Measurements from ENCODE around the gene BACH2.
"Not testable (repeated sequence)": the region's sequence is repeated elsewhere in the genome, so short reads cannot be mapped to it uniquely, and the experiment has no call there.

BACH2 gene

DNA sequence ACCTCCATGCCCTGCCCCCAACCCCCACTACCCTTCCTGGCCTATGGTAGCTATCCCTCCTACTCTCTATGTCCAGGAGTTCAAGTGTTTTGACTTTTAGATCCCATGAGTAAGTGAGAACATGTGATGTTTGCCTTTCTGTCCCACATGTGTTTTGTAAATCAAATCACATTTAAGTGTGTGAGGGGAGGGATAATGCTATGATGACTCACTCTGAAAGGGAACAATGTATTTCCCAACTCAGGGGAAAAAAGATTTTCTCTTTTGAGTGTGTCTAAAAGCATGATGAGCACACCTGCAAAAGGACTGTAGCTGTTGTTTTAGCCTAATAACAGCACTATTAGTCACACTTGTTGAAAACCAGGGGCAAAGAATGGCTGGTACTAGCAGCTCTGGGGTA, 208.6 kb downstream of the BACH2 start:
- DNase-seq, result no peak

DNA sequence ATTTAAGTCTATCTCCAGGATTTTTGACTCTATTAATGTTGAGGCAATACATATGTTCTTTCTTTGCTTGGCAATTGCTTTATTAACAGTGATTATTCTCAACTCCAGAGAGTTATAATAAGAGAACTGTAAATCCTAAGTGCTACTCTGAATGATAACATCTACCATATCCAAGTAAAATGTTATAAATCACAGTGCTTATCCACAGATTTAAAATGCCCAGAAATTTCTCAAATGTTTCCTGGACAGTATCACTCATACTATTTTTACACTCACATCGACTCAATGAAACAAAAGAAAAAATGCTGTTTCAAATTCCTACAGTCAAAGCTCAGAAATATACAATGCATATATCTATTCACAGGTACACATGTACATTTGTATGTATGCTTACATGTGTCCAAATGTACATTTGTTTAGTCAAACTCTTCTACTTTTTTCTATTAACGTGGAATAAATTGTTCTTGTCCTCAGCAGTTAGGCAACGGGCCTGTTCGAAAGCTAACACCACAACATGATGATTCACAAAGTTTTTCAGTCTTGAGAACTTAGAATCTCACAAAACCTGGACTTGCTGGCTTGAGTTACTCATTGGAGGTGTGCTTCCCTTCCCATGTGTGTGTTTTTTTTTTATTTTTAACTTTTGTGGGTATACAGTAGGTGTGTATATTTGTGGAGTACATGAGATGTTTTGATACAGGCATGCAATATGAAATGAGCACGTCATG, 209.4 kb downstream of the BACH2 start:
- DNase-seq, result no peak

DNA sequence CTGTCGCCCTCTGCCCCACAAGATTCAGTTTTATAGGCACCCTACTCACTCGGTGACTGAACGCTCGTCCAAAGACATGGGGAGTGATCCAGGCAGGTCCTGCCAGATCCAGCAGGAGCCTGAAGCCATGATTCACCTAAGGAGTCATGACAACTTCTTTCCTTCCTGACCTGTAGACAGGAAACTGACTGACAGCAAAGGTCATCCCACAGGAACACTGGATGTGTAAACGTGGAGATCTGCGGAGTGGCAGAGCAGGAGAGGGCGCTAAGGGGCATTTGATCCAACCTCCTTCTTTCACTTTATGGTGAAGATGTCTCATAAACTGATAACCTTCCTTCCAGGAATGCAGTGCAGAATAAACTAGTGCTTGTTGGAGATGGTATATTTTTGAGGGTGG, 210.1 kb downstream of the BACH2 start:
- no peak for DNase-seq

DNA sequence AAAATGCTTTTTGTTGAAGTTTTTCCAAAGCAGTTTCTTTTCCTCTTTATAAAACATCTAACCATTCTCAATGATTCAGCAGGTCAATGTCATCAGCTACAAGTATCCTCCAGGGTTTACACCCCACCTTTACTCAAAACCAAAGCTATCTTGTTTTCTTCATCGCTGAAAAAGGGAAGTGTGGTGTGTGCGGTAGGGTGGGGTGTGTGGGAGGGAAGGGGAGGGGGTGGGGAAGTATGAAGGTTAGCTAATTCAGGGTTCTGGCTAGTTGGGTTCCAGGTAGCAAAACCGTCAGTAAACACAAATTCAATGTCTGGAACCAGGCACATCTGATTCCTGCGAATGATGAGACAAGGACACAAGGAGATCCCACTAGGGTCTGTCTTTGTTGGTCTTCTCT, 212.8 kb downstream of the BACH2 start:
- no peak for DNase-seq

DNA sequence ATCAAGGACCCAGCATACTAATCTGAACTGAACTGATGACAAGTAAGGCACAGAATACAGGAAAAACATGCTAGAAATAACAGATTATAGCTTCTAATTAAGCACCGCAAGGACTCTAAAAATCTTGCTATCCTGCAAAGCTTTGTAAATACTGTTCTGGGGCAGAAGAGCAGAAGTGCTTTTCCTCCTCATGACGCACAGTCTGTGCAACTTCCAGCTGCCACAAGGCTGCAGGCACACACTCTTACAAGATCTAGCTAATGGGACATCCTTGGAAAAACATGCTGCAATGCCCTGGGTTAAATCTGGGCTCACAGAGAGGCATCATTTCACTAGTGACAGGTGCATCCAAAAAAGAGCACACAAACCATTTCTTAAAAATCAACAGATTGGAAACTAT, 213.8 kb downstream of the BACH2 start:
- DNase-seq, result no peak

DNA sequence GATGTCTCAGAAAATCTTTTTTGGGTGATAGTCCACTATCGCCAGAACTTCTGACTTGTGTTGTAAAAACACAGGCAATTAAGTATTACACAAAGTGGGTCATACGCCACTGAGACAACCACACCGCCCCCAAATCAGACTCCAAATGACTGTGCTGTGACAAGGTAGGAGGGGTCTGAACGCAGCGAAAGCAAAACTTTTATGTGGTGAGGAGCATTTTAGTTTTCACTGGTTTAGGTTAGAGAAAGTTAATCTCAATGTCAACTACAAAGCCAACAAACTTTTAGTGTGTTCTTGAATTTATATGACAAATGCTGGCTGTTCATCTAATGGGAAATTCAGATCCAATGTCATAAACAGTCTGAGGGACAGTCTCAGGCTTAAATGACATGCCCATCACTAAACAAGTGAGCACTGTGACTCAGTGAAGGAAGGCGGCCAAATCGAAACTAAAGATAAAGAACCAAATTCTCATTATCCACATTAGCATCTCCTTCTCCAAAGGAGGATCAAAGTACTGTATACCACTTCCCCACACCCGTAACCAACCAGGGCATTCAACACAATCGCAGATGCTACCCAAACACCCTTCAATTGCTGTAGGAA, 215.7 kb downstream of the BACH2 start:
- peak; percentile 45 for DNase-seq

DNA sequence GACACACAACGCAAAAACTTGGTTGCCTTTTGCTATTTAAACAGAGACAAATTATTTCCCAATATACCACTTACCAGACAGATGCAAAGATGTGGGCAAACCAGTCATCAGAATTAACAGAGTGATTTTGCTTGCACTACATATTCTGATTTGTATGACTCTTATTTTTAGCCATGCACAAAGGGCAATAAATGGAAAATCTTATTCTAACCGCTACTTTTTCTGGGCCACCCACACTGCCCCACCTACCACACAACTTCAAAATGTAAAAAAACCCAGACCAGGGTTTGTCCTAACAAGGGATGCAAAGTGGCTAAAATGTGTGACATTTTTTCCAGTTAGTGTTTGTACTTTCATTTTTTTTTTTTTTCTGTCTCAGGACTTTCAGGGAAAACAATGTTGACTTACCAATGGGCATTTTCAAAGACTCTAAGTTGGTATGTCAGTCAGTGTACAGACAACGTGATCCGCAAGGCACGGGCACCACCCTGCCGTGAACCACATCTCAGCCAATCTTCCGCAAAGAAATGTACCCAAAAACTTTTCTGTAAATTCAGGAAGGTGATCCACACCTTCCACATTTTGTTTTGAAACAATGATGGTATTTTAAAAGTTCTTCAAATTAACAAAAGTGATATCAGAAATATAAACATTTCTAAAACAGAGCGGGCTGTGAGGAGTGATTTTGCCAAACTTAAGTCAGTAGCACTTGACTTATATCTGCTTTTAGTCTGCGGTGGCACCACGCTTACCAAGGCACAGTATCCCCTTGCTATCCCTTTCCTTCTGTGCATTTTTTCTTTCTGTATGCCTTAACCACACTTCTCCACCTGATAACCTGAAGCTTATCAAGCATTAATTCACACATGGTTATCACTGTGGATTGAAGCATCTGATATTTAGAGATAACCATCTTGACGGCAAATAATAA, 216.8 kb downstream of the BACH2 start:
- no peak for DNase-seq

DNA sequence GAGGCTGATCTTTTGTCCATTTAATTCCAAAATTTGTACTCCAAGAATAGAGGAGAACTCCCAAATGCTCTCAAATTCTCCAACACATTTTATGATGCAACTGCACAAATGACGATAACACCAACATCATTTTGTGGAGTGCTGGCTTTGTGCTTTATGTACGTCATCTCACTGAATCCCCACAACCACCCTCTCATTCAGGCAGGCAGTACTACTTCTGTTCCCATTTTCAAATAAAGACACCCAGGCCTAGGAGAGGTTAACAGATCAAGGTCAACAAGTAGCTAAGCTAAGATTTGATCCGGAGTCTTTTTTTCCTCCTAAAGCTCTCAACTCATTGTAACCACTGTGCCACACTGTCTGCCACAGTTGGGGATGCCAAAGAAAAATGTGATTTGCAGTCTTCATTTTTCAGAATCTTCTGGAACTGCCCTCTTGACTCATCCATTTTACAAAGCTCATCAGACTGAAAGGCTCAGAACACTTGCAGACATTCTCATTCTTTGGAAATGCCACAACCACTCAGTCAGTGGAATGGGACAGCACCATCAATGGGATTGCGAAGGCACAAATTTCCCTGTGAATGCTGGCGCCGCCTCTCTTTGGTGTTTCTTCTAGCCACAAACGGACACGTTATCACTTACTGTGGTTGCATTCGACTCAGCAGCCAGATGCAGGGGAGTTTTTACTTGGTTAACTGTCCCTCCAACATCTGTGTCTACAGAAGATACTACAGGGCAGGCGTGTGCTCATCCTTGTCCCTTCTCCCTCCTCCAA, 217.9 kb downstream of the BACH2 start:
- DNase-seq, result no peak

DNA sequence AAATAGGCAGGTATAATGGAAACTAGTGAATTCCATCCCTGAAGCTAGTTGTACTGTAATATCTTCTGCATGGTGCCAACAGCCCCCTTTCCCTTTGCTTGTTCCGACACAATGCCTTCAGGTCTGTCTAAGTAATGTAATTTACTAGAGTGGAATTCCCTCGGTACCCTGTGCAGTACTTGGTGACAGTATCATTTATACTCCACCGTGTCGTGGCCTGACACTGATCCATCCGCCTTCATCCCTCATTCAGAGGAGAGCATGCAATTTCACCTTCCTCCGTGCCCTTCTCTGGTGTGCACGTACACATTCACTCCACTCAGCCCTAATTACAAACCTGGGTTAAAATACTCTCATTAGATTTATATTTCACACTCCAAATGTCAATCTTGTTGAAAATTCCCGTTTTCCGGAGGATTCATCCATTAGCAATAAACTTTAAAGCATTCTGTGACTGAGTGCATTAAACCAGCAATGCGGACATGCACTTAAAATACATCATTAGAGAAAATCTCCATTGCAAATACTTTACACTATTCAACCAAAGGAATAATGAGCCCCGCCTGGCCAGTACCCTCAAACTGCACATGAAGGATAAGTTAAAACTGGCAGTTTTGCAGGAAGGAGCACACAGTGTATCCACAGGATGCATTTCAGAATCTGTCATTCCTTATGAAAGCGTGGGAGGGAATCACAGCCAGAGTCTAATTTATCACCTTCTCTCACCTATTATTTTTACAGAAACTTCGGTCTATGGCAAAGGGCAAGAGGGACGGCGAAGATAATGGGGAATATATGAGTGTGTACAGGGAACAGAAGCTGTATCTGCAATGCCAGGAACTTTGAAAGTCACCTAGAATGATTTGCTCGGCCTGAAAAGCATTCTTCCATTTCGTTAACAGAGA, 219.9 kb downstream of the BACH2 start:
- no peak for DNase-seq

DNA sequence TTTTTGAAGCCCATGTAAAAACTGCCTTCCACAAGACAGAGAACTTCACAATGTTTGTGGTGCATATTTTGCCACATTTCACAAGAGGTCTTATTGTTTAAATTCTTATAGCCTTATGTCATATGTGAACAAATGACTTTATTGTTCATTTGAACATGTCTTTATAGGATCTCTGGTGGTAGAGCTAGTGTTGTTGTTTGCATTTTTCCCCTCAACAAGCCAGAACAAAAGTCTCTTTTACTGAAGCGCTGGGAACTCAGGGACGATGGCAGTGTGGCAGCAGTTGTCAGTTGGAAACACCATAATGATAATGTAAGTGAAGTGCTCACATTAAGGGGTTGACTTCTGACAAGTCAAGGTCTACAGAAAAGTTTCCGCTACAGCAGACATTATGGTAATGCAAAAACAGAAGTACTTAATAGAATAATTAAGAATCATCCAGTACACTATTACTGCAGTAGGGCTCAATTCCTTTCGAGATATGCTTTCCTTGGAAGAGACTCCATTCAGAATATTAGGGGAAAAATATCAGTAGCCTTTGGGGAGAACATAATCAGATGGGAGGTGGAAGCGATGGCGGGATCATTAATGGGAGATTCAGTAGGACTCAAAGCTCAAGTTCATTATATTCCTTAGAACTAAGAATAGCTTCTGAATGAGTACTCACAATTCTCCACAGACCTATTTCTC, 222.3 kb downstream of the BACH2 start:
- no peak for DNase-seq

DNA sequence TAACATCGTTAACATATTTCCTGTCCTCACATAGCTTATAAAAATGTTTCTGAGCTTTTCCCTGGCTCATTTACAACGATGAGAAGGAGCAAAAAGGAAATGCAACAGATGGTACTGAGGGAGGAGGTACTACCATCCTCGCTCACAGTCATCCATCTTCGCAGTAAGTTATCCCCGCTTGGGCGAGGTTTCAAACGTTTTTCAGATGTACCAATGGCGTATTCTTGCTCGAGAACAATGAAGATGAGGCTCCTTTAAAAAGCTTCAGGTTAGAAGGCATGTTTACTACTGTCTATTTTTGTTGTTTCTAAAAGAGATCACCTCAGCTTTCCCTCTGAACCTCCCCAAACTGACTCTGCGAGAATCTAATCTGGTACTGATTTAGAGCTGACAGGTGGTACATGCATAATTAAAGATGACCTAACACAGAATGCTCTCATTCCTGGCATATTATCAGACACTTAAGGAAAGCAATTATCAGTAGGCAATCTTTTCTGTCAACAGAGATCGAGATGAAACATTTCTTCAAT, 223.6 kb downstream of the BACH2 start:
- DNase-seq, result no peak

DNA sequence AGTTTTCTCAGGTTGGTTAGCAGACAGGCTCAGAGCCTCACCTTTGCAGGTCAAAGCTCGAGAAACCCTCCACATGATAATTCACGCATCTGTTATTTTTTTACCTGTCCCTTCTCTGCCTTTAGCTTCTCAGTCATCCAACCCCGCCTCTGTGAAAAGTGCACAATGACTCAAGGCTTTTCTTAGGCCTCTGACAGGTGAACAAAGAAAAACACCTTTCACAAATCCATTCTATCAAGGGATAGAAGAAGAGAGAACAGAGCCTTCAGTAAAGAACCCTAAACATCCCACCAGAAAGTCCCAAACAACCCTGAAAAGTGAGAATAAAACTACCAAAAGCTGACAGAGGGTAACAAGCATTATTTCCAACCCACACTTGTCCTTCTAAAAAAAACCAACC, 224.1 kb downstream of the BACH2 start:
- DNase-seq, result no peak

DNA sequence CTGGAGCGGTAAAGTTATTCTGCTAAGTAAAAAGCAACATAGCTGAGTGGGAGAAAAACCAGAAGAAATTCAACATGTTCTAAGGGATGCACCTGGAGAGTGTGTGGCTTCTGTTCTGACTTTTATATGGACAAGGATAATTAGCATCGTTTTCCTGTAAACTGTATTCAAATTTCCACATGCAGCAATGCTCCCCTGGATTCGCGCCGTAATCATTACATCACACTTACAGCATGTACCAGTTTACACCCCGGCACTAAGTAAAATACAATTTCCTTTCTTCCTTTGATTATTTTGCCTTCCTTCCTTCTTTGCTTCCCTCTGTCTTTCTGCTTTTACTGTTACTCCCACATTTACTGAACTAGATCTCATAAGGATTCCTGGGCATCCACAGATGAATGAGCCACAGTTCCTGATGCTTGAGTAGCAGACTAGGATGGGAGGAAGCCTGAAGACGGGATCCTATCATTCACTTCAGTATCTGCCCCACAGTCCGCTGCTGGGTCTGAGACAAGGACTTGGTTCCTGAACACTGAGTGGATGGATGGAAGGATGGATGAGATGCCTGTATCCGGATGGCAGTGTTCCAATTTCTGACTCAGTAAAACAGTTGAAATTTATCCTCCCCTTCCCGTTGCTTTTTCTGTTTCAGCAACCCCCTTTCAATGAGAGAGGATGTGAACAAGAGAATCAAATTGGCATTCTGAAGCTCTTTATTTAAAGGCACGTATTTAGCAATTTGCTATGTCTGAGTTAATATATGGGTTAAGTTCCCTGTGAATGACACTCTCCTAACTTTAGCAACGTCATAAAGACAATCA, 227.7 kb downstream of the BACH2 start:
- DNase-seq, result no peak

DNA sequence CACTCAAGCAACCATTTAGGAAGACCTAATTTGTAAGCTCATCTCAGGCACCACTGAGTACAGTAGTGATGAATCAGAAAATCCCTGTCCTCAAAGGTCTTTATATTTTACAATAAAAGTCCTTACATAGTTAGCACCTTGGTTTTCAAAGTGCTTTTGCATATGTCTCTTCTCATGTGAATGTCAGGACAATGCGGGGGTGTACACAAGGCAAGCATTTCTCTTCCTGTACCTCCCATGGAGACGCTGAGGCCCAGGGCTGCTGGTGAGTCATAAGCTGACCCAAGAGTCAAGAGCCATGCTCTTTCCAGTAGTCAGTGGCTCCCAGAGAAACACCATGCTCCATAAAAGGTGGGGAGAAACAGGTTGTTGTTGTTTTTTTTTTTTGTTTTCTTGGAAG, 228.4 kb downstream of the BACH2 start:
- DNase-seq, result no peak

DNA sequence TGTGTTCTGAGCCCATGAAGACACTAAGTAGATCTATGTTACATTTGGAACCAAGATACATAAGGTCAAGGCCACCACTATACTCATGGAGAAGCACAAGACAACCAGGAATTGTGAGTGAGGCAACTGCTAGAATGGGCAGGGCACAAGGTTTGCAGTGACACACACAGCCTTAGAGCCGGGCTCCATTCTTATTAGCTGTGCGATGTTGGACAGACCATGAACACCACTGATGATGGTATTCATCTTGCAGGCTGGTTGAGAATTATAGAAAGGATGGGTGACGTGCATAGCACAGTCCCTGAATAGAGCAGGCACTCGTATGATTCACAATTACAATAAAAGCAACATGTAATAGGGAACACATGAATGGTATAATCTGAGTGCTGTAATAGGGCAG, 229.9 kb downstream of the BACH2 start:
- DNase-seq, result no peak

DNA sequence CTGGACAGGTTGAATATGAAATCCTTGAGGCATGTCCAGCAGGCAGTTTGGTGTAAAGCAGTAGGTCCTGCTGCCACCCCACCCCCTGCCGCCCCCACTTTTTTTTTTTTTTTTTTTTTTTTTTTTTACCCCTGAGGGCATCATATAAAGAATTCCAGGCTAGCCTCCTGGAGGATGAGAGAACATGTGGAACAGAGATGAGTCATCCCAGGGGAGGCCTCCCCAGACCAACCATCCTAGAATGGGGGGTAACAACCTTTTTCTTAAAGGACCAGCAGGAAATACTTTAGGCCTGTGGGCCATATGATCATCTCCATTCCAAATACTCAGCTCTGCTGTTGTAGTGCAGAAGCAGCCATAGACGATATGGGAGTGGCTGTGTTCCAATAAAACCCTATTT, 231.5 kb downstream of the BACH2 start:
- DNase-seq, result no peak

DNA sequence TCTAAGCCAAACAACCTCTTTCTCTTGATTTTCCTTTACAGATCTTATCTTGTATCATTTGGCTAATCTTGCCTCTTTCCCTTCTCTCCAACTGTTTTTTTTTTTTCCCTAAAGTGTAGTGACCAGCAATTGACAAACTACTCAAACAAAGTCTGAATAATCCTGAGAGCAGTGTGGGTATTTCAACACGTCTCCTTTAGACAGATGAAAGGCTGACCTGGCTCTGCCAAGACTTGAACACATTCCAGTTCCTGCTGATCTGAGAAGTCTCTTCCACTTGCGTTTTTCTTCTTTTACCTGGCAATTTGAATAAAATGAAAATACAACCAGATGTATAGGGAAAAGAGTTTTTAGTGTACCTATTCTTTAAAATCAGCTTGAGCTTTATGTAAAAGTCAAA, 234.0 kb downstream of the BACH2 start:
- DNase-seq, result no peak

DNA sequence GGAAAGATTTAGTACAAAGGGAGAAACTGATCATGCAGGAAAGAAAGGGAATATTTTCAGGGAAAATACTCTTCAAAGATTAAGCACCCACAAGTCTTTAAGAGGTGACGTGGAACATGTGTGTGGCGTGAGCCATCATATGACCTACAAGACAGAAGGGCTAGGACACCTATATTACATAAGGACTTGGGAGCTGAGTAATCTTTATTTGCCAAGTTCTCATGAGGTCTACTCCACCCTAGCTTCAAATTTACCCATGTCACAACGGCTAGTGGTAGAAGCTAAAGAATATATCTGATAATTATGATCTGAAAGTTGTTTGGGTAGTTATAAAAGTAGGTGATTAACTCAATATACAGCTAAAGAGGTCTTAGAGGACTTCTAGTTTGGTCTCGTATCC, 234.6 kb downstream of the BACH2 start:
- no peak for DNase-seq

DNA sequence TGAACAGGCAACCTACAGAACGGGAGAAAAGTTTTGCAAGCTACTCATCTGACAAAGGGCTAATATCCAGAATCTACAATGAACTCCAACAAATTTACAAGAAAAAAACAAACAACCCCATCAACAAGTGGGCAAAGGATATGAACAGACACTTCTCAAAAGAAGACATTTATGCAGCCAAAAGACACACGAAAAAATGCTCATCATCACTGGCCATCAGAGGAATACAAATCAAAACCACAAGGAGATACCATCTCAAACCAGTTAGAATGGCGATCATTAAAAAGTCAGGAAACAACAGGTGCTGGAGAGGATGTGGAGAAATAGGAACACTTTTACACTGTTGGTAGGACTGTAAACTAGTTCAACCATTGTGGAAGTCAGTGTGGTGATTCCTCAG, 237.5 kb downstream of the BACH2 start:
- DNase-seq, result not testable (repeated sequence)

DNA sequence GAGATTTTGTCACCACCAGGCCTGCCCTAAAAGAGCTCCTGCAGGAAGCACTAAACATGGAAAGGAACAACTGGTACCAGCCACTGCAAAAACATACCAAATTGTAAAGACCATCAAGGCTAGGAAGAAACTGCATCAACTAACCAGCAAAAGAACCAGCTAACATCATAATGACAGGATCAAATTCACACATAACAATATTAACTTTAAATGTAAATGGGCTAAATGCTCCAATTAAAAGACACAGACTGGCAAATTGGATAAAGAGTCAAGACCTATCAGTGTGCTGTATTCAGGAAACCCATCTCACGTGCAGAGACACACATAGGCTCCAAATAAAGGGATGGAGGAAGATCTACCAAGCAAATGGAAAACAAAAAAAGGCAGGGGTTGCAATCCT, 240.7 kb downstream of the BACH2 start:
- not testable (repeated sequence) for DNase-seq
